ENCODE results near the gene TBC1D13.
"Not testable (repeated sequence)": the region's sequence is repeated elsewhere in the genome, so short reads cannot be mapped to it uniquely, and the experiment has no call there.

- TF ChIP-seq ZNF114 (CRISPR knock-in tag; IDR thresholded peaks at IDR 0.05); CTCF (conservative IDR thresholded peaks at IDR 0.05; ENCODE audit: low read depth in 2 of 2); POLR2AphosphoS5 (IDR thresholded peaks at IDR 0.05; ENCODE audit: low read depth); EZH2 (IDR thresholded peaks at IDR 0.05; ENCODE audit: low read depth, unreplicated experiment); EZH2phosphoT487 (IDR thresholded peaks at IDR 0.05; ENCODE audit: unreplicated experiment); STAT1 (IDR thresholded peaks at IDR 0.05; ENCODE audit: unreplicated experiment); CREB1 (CRISPR knock-in tag; IDR thresholded peaks at IDR 0.05; ENCODE audit: low read depth); JUNB (IDR thresholded peaks at IDR 0.05; ENCODE audit: unreplicated experiment); ZNF331 (CRISPR knock-in tag; IDR thresholded peaks at IDR 0.05; ENCODE audit: low read depth); ETS1 (IDR thresholded peaks at IDR 0.05): not testable (repeated sequence)
- TF ChIP-seq, protein P1, sequence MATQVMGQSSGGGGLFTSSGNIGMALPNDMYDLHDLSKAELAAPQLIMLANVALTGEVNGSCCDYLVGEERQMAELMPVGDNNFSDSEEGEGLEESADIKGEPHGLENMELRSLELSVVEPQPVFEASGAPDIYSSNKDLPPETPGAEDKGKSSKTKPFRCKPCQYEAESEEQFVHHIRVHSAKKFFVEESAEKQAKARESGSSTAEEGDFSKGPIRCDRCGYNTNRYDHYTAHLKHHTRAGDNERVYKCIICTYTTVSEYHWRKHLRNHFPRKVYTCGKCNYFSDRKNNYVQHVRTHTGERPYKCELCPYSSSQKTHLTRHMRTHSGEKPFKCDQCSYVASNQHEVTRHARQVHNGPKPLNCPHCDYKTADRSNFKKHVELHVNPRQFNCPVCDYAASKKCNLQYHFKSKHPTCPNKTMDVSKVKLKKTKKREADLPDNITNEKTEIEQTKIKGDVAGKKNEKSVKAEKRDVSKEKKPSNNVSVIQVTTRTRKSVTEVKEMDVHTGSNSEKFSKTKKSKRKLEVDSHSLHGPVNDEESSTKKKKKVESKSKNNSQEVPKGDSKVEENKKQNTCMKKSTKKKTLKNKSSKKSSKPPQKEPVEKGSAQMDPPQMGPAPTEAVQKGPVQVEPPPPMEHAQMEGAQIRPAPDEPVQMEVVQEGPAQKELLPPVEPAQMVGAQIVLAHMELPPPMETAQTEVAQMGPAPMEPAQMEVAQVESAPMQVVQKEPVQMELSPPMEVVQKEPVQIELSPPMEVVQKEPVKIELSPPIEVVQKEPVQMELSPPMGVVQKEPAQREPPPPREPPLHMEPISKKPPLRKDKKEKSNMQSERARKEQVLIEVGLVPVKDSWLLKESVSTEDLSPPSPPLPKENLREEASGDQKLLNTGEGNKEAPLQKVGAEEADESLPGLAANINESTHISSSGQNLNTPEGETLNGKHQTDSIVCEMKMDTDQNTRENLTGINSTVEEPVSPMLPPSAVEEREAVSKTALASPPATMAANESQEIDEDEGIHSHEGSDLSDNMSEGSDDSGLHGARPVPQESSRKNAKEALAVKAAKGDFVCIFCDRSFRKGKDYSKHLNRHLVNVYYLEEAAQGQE (IDR thresholded peaks at IDR 0.05; ENCODE audit: unreplicated experiment), result not testable (repeated sequence)
- TF ChIP-seq, protein P2, sequence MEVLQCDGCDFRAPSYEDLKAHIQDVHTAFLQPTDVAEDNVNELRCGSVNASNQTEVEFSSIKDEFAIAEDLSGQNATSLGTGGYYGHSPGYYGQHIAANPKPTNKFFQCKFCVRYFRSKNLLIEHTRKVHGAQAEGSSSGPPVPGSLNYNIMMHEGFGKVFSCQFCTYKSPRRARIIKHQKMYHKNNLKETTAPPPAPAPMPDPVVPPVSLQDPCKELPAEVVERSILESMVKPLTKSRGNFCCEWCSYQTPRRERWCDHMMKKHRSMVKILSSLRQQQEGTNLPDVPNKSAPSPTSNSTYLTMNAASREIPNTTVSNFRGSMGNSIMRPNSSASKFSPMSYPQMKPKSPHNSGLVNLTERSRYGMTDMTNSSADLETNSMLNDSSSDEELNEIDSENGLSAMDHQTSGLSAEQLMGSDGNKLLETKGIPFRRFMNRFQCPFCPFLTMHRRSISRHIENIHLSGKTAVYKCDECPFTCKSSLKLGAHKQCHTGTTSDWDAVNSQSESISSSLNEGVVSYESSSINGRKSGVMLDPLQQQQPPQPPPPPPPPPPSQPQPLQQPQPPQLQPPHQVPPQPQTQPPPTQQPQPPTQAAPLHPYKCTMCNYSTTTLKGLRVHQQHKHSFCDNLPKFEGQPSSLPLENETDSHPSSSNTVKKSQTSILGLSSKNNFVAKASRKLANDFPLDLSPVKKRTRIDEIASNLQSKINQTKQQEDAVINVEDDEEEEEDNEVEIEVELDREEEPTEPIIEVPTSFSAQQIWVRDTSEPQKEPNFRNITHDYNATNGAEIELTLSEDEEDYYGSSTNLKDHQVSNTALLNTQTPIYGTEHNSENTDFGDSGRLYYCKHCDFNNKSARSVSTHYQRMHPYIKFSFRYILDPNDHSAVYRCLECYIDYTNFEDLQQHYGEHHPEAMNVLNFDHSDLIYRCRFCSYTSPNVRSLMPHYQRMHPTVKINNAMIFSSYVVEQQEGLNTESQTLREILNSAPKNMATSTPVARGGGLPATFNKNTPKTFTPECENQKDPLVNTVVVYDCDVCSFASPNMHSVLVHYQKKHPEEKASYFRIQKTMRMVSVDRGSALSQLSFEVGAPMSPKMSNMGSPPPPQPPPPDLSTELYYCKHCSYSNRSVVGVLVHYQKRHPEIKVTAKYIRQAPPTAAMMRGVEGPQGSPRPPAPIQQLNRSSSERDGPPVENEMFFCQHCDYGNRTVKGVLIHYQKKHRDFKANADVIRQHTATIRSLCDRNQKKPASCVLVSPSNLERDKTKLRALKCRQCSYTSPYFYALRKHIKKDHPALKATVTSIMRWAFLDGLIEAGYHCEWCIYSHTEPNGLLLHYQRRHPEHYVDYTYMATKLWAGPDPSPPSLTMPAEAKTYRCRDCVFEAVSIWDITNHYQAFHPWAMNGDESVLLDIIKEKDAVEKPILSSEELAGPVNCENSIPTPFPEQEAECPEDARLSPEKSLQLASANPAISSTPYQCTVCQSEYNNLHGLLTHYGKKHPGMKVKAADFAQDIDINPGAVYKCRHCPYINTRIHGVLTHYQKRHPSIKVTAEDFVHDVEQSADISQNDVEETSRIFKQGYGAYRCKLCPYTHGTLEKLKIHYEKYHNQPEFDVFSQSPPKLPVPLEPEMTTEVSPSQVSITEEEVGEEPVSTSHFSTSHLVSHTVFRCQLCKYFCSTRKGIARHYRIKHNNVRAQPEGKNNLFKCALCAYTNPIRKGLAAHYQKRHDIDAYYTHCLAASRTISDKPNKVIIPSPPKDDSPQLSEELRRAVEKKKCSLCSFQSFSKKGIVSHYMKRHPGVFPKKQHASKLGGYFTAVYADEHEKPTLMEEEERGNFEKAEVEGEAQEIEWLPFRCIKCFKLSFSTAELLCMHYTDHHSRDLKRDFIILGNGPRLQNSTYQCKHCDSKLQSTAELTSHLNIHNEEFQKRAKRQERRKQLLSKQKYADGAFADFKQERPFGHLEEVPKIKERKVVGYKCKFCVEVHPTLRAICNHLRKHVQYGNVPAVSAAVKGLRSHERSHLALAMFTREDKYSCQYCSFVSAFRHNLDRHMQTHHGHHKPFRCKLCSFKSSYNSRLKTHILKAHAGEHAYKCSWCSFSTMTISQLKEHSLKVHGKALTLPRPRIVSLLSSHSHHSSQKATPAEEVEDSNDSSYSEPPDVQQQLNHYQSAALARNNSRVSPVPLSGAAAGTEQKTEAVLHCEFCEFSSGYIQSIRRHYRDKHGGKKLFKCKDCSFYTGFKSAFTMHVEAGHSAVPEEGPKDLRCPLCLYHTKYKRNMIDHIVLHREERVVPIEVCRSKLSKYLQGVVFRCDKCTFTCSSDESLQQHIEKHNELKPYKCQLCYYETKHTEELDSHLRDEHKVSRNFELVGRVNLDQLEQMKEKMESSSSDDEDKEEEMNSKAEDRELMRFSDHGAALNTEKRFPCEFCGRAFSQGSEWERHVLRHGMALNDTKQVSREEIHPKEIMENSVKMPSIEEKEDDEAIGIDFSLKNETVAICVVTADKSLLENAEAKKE (CRISPR knock-in tag; IDR thresholded peaks at IDR 0.05), result not testable (repeated sequence)
Measured at GRCh38 chr9:128851024-128851423, 64.0 kb downstream of the TBC1D13 start.
